ENCODE results near the gene PCDHA2. TPM values are rescaled to one million over a fixed set of nuclear protein-coding genes. Genes with fewer than 3 reads are reported as not detected.
"Not testable (repeated sequence)": the region's sequence is repeated elsewhere in the genome, so short reads cannot be mapped to it uniquely, and the experiment has no call there.

Gene PCDHA2
- not detected for total RNA-seq
- polyA plus RNA-seq: not detected
- total RNA-seq: 0 to 0.09 (median 0) reads per million in 6 experiments

- POLR2A ChIA-PET: no interaction called here
- peaks cover 8 to 64% (median 44%) of the 10 kb centered on the region in 3 donors for H3K36me3 Mint-ChIP-seq
- peaks cover 18 to 83% (median 50%) of the 10 kb centered on the region in 9 donors for H3K9me3 Mint-ChIP-seq
- ATAC-seq (no peak), DNase-seq (no peak)
- H3K4me1 Mint-ChIP-seq: no peaks in the 10 kb centered on the region
- peaks cover 27 to 50% (median 38%) of the 10 kb centered on the region in 5 donors for H3K27me3 Mint-ChIP-seq
- no peak within 1 kb of the TSS for H3K4me3 Mint-ChIP-seq
- no peak within 1 kb of the TSS for H3K27ac Mint-ChIP-seq
Observed at GRCh38 chr5:140794595-140795258, at the start of gene PCDHA2. PCDHA2 (plus strand) TSS chr5:140794852.

GRCh38 chr5:140753561-140753960 is 41.1 kb upstream of the PCDHA2 start:
- no peaks in the 10 kb centered on the region for H3K4me1 Mint-ChIP-seq
- DNase-seq (no peak), ATAC-seq (no peak)
- no peak overlapping the region for H3K27ac Mint-ChIP-seq
- POLR2A ChIA-PET: no interaction called here
- H3K4me3 Mint-ChIP-seq: no peak overlapping the region
- H3K27me3 Mint-ChIP-seq: peaks cover 0 to 32% (median 10%) of the 10 kb centered on the region in 5 donors
- peaks cover 8 to 79% (median 32%) of the 10 kb centered on the region in 3 donors for H3K36me3 Mint-ChIP-seq
- peaks cover 40 to 99% (median 74%) of the 10 kb centered on the region in 9 donors for H3K9me3 Mint-ChIP-seq

- no peaks in the 10 kb centered on the region for H3K4me1 Mint-ChIP-seq
- peaks cover 20 to 98% (median 47%) of the 10 kb centered on the region in 9 donors for H3K9me3 Mint-ChIP-seq
- no peak overlapping the region for H3K4me3 Mint-ChIP-seq
- no peak overlapping the region for H3K27ac Mint-ChIP-seq
- peaks cover 0 to 5% (median 0%) of the 10 kb centered on the region in 5 donors for H3K27me3 Mint-ChIP-seq
- H3K36me3 Mint-ChIP-seq: peaks cover 3 to 51% (median 47%) of the 10 kb centered on the region in 3 donors
- POLR2A ChIA-PET: no interaction called here
- ATAC-seq (no peak), DNase-seq (no peak)
Observed at GRCh38 chr5:140764177-140764973, 30.3 kb upstream of the PCDHA2 start.

GRCh38 chr5:140767444-140767843 is 27.2 kb upstream of the PCDHA2 start:
- POLR2A ChIA-PET: no interaction called here

GRCh38 chr5:140780512-140780911 is 14.1 kb upstream of the PCDHA2 start:
- Mint-ChIP-seq H3K9me3 (peaks cover 24 to 100% (median 66%) of the 10 kb centered on the region in 9 donors), H3K27ac (no peak overlapping the region), H3K36me3 (peaks cover 14 to 76% (median 47%) of the 10 kb centered on the region in 3 donors), H3K27me3 (peaks cover 7 to 23% (median 17%) of the 10 kb centered on the region in 5 donors), H3K4me3 (no peak overlapping the region), H3K4me1 (no peaks in the 10 kb centered on the region)
- DNase-seq (no peak), ATAC-seq (no peak)
- POLR2A ChIA-PET: no interaction called here

More at GRCh38 chr5:140767444-140767843, 27.2 kb upstream of the PCDHA2 start:
- DNase-seq (no peak), ATAC-seq (no peak)
- Mint-ChIP-seq H3K36me3 (peaks cover 4 to 57% (median 40%) of the 10 kb centered on the region in 3 donors), H3K27me3 (peaks cover 0 to 2% (median 0%) of the 10 kb centered on the region in 5 donors), H3K9me3 (peaks cover 31 to 99% (median 55%) of the 10 kb centered on the region in 9 donors), H3K4me1 (no peaks in the 10 kb centered on the region), H3K27ac (no peak overlapping the region), H3K4me3 (no peak overlapping the region)

GRCh38 chr5:140785905-140786686 is 8.6 kb upstream of the PCDHA2 start, which contains the start of gene PCDHA1:
PCDHA1 (plus strand) TSS chr5:140786140.
- Mint-ChIP-seq H3K9me3 (peaks cover 12 to 97% (median 51%) of the 10 kb centered on the region in 9 donors), H3K36me3 (peaks cover 18 to 48% (median 47%) of the 10 kb centered on the region in 3 donors), H3K27ac (peak within 1 kb of the TSS in 2 of 10 donors; percentile 43 to 82), H3K27me3 (peaks cover 21 to 51% (median 31%) of the 10 kb centered on the region in 5 donors), H3K4me1 (no peaks in the 10 kb centered on the region), H3K4me3 (no peak within 1 kb of the TSS)
- no peak for ATAC-seq
- DNase-seq: no peak
- POLR2A ChIA-PET: no interaction called here

- H3K27ac Mint-ChIP-seq, POLR2A ChIA-PET, H3K4me3 Mint-ChIP-seq, ATAC-seq, H3K4me1 Mint-ChIP-seq: not testable (repeated sequence)
- DNase-seq: peak in 1 of 10 donors; percentile 53
- H3K36me3 Mint-ChIP-seq: peaks cover 18 to 51% (median 49%) of the 10 kb centered on the region in 3 donors
- peaks cover 28 to 56% (median 42%) of the 10 kb centered on the region in 5 donors for H3K27me3 Mint-ChIP-seq
- peaks cover 14 to 97% (median 52%) of the 10 kb centered on the region in 9 donors for H3K9me3 Mint-ChIP-seq
Observed at GRCh38 chr5:140787422-140787821, 7.2 kb upstream of the PCDHA2 start.

GRCh38 chr5:140787849-140788504 is 6.7 kb upstream of the PCDHA2 start:
- POLR2A ChIA-PET, H3K27ac Mint-ChIP-seq, DNase-seq, H3K4me3 Mint-ChIP-seq, ATAC-seq, H3K4me1 Mint-ChIP-seq: not testable (repeated sequence)
- Mint-ChIP-seq H3K36me3 (peaks cover 18 to 51% (median 47%) of the 10 kb centered on the region in 3 donors), H3K9me3 (peaks cover 18 to 97% (median 53%) of the 10 kb centered on the region in 9 donors), H3K27me3 (peaks cover 31 to 57% (median 44%) of the 10 kb centered on the region in 5 donors)

- no peak for ATAC-seq
- no peak overlapping the region for H3K4me3 Mint-ChIP-seq
- no peaks in the 10 kb centered on the region for H3K4me1 Mint-ChIP-seq
- no peak overlapping the region for H3K27ac Mint-ChIP-seq
- POLR2A ChIA-PET: no interaction called here
- H3K9me3 Mint-ChIP-seq: peaks cover 17 to 98% (median 53%) of the 10 kb centered on the region in 9 donors
- no peak for DNase-seq
- H3K36me3 Mint-ChIP-seq: peaks cover 16 to 63% (median 54%) of the 10 kb centered on the region in 3 donors
- peaks cover 31 to 69% (median 47%) of the 10 kb centered on the region in 5 donors for H3K27me3 Mint-ChIP-seq
Observed at GRCh38 chr5:140791089-140791488, 3.6 kb upstream of the PCDHA2 start.

GRCh38 chr5:140795259-140795641 is 598 bp downstream of the PCDHA2 start:
- Mint-ChIP-seq H3K36me3 (peaks cover 9 to 67% (median 44%) of the 10 kb centered on the region in 3 donors), H3K27ac (no peak overlapping the region), H3K9me3 (peaks cover 18 to 83% (median 53%) of the 10 kb centered on the region in 9 donors), H3K4me1 (no peaks in the 10 kb centered on the region), H3K27me3 (peaks cover 28 to 52% (median 39%) of the 10 kb centered on the region in 5 donors), H3K4me3 (no peak overlapping the region)
- POLR2A ChIA-PET: no interaction called here
- DNase-seq (no peak), ATAC-seq (no peak)

GRCh38 chr5:140796072-140796717 is 1.5 kb downstream of the PCDHA2 start:
- H3K27ac Mint-ChIP-seq, H3K4me1 Mint-ChIP-seq, POLR2A ChIA-PET, H3K4me3 Mint-ChIP-seq, DNase-seq, ATAC-seq: not testable (repeated sequence)
- Mint-ChIP-seq H3K9me3 (peaks cover 18 to 83% (median 49%) of the 10 kb centered on the region in 9 donors), H3K36me3 (peaks cover 10 to 67% (median 42%) of the 10 kb centered on the region in 3 donors), H3K27me3 (peaks cover 26 to 47% (median 33%) of the 10 kb centered on the region in 5 donors)
